Panc1 (cell line): ENCODE measurements around the gene KLF9. TPM values are rescaled to one million over a fixed set of nuclear protein-coding genes. Genes with fewer than 3 reads are reported as not detected.
A peak's percentile ranks its signal among the peaks of the same experiment; 100 is the strongest.

ENCODE experiments used
- ATAC-seq: fragments of 200-7000 bp; cut with Tn5 transposase; 2 replicates; pipeline ENCODE4 v1.9.1; 2020; ENCODE audit warnings: mild to moderate bottlenecking, moderate library complexity
- BruUV-seq: library from RNA; stranded (reverse); fragments of 400-500 nt; replicated peaks from 2 replicates; lab custom pipeline; 2021; lab: Mats Ljungman, UMichigan
- CTCF ChIA-PET: fragments of 300-600 bp; sonication (Branson Sonifier 250); formaldehyde crosslinking; loops from one replicate; lab custom pipeline; 2022; ENCODE audit warnings: antibody characterized with exemption; lab: Charles Lee
- POLR2A ChIA-PET: fragments of 300-600 bp; sonication (Branson Sonifier 250); formaldehyde crosslinking; loops from one replicate; lab custom pipeline; 2022; ENCODE audit warnings: antibody characterized with exemption; lab: Charles Lee
- DNase-seq: peaks from one replicate; pipeline ENCODE4 v3.0.0-alpha.2; 2010; ENCODE audit warnings: low read depth, low spot score
- H3K27ac ChIP-seq: 2 replicates; pipeline ENCODE4 v1.5.1; 2011; ENCODE audit warnings: mild to moderate bottlenecking, low read length, inconsistent platforms
- H3K27me3 ChIP-seq: fragments of 200-500 bp; sonication (Bioruptor generic); 2 replicates; pipeline ENCODE4 v1.6.0; 2014; ENCODE audit warnings: low read length, inconsistent platforms; ENCODE audit not compliant: control insufficient read depth, insufficient read depth
- H3K36me3 ChIP-seq: fragments of 200-500 bp; sonication (Bioruptor generic); 2 replicates; pipeline ENCODE4 v1.5.1; 2014; ENCODE audit warnings: inconsistent platforms, mild to moderate bottlenecking, low read length, moderate library complexity; ENCODE audit not compliant: control insufficient read depth, insufficient read depth
- H3K4me1 ChIP-seq: 2 replicates; pipeline ENCODE4 v1.5.1; 2011; ENCODE audit warnings: inconsistent platforms, mild to moderate bottlenecking, low read length, moderate library complexity; ENCODE audit not compliant: control insufficient read depth, insufficient read depth
- H3K4me3 ChIP-seq, 2 experiments: 2 replicates each; pipeline ENCODE4 v1.5.1; 2011 to 2012; ENCODE audit warnings: low read depth in 2 of 2, low read length in 2 of 2, mild to moderate bottlenecking in 2 of 2, inconsistent platforms in 1 of 2, moderate library complexity in 1 of 2
- H3K9me3 ChIP-seq: fragments of 200-500 bp; sonication (Bioruptor generic); 2 replicates; pipeline ENCODE4 v1.5.1; 2014; ENCODE audit warnings: low read depth, mild to moderate bottlenecking, inconsistent platforms, low read length, moderate library complexity; ENCODE audit not compliant: control insufficient read depth, insufficient read depth
- CTCF ChIP-seq: fragments of 450-650 bp; IDR thresholded peaks from 2 replicates; pipeline ENCODE4 v1.5.1; 2017; ENCODE audit warnings: mild to moderate bottlenecking
- POLR2AphosphoS5 ChIP-seq: IDR thresholded peaks from 2 replicates; pipeline ENCODE4 v1.6.1; 2012; ENCODE audit warnings: mild to moderate bottlenecking, low read depth, low read length, moderate library complexity
- SIN3A ChIP-seq: IDR thresholded peaks from 2 replicates; pipeline ENCODE4 v1.6.1; 2012; ENCODE audit warnings: low read depth, mild to moderate bottlenecking, low read length, moderate library complexity, borderline replicate concordance; ENCODE audit not compliant: insufficient read depth
- TCF7L2 ChIP-seq: IDR thresholded peaks from 2 replicates; pipeline ENCODE4 v1.6.1; 2011; ENCODE audit warnings: mild to moderate bottlenecking, low read depth, low read length, inconsistent platforms
- in situ Hi-C: cut with HindIII; loops from 2 replicates; pipeline ENCODE4 v1.10.0; 2016; ENCODE audit warnings: low sequenced_read_pairs, low pct_unique_long_range_greater_than_20kb
- intact Hi-C: fragments of 100-400 bp; cut with micrococcal nuclease; formaldehyde crosslinking; loops from one replicate; pipeline ENCODE4 v1.10.0; 2022; ENCODE audit not compliant: unreplicated experiment
- total RNA-seq: library from RNA; stranded (reverse); gene quantifications from one replicate; pipeline ENCODE4 v1.2.1, GENCODE V29; 2021; ENCODE audit not compliant: unreplicated experiment
- TF ChIP-seq, protein P1 (sequence below), 2 experiments: IDR thresholded peaks; 2 replicates each; pipeline ENCODE4 v1.6.1; 2011 to 2012; ENCODE audit warnings: low read depth in 2 of 2, control low read depth in 1 of 2, low read length in 1 of 2, mild to moderate bottlenecking in 1 of 2, moderate library complexity in 1 of 2; ENCODE audit not compliant: insufficient read depth in 1 of 2

KLF9 gene
- total RNA-seq, 1 experiment from 2014 or later, result 0.95 TPM

DNA sequence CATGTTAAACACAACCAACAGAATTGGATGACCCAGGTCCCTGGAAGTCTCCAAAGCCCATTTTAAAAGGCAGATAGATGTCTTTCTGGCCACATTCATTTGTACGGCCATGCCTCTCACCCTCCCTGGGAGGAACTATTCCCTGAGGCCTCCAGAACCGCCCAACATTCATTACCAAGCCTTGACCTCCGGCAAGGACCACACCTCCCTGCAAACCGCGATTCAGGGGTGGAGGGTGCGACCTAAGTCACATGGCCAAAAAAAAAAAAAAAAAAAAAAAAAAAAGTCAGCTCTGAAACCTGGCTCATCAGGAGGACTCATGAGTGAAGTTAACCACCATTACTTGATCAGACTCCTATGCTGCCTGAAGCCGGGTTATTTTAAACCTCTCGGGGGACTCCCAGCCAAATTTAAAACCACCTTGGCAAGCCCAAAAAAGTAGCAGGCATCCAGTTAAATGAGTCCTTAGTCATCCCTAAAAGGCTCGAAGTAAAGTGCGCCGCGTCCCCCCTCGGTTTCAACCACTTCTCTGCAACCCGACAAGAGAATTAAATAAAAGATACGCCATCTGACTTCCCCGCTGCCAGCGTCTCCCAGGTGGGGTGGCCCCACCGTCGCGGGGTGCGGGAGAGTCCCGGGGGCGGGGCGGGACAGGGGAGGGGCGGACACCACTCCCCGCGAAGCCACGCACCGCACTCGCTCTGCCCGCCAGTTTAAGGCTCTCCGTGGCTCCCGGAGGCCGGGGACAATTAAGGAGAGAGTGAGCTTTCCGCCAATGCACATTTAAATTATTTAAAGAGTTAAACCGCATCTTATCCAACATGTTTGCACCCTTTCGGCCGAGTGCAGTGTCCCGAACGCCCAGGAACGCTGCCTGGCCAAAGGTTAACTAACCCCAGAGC, 2.3 kb downstream of the KLF9 start:
- no peaks in the 10 kb centered on the region for H3K27me3 ChIP-seq
- no TSS peak for BruUV-seq
- no peak for DNase-seq
- 0 out of 2 replicates have a peak, but pooled peaks cover 3% of the 10 kb centered on the region for H3K4me1 ChIP-seq
- peak overlapping the region; percentile 54 to 60 for H3K4me3 ChIP-seq
- intact Hi-C loops (loop anchor here (5.0 kb wide), 1 partner anchor 65 kb away; no protein-coding TSS in a partner anchor), in situ Hi-C loops (no loop called here)
- H3K27ac ChIP-seq, result peak overlapping the region; percentile 71; the same call in 1 of the 2 replicates
- ChIA-PET CTCF (no interaction called here), POLR2A (no interaction called here)
- 0 out of 2 replicates have a peak, but pooled peaks have one; percentile 36 for ATAC-seq
- H3K9me3 ChIP-seq, result no peaks in the 10 kb centered on the region
- TF ChIP-seq, protein P1, sequence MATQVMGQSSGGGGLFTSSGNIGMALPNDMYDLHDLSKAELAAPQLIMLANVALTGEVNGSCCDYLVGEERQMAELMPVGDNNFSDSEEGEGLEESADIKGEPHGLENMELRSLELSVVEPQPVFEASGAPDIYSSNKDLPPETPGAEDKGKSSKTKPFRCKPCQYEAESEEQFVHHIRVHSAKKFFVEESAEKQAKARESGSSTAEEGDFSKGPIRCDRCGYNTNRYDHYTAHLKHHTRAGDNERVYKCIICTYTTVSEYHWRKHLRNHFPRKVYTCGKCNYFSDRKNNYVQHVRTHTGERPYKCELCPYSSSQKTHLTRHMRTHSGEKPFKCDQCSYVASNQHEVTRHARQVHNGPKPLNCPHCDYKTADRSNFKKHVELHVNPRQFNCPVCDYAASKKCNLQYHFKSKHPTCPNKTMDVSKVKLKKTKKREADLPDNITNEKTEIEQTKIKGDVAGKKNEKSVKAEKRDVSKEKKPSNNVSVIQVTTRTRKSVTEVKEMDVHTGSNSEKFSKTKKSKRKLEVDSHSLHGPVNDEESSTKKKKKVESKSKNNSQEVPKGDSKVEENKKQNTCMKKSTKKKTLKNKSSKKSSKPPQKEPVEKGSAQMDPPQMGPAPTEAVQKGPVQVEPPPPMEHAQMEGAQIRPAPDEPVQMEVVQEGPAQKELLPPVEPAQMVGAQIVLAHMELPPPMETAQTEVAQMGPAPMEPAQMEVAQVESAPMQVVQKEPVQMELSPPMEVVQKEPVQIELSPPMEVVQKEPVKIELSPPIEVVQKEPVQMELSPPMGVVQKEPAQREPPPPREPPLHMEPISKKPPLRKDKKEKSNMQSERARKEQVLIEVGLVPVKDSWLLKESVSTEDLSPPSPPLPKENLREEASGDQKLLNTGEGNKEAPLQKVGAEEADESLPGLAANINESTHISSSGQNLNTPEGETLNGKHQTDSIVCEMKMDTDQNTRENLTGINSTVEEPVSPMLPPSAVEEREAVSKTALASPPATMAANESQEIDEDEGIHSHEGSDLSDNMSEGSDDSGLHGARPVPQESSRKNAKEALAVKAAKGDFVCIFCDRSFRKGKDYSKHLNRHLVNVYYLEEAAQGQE (IDR thresholded peaks at IDR 0.05; ENCODE audit: insufficient read depth in 1 of 2, low read depth in 2 of 2, low read length in 1 of 2), result no peak
- no peak for TF ChIP-seq SIN3A
- no peak for TF ChIP-seq CTCF
- no peak for TF ChIP-seq TCF7L2
- no peak for TF ChIP-seq POLR2AphosphoS5
- H3K36me3 ChIP-seq, result no peaks in the 10 kb centered on the region; the same call in 1 of the 2 replicates

- ATAC-seq, result no peak
- H3K27ac ChIP-seq, result peak overlapping the region; percentile 71
- ChIA-PET POLR2A (no interaction called here), CTCF (no interaction called here)
- BruUV-seq, result TSS peak; percentile 85
- no peaks in the 10 kb centered on the region for H3K27me3 ChIP-seq
- no peak for DNase-seq
- 0 out of 2 replicates have a peak, but pooled peaks cover 3% of the 10 kb centered on the region for H3K4me1 ChIP-seq
- H3K9me3 ChIP-seq, result no peaks in the 10 kb centered on the region
- in situ Hi-C loops, result no loop called here
- TF ChIP-seq POLR2AphosphoS5, result no peak
- TF ChIP-seq, protein P1 (IDR thresholded peaks at IDR 0.05; ENCODE audit: insufficient read depth in 1 of 2, low read depth in 2 of 2, low read length in 1 of 2), result no peak
- TF ChIP-seq CTCF, result no peak
- no peak for TF ChIP-seq SIN3A
- TF ChIP-seq TCF7L2, result no peak
- H3K36me3 ChIP-seq, result no peaks in the 10 kb centered on the region; the same call in 1 of the 2 replicates
- intact Hi-C loops, result loop anchor here (5.0 kb wide), 1 partner anchor 64 kb away; no protein-coding TSS in a partner anchor
- peak overlapping the region; percentile 54 to 60 for H3K4me3 ChIP-seq
These were observed 3.1 kb downstream of the KLF9 start for GRCh38 chr9:70411121-70411929.
